Astrocyte (in vitro differentiated cells and primary cell): ENCODE measurements around the gene NCOR1. TPM values are rescaled to one million over a fixed set of nuclear protein-coding genes. Genes with fewer than 3 reads are reported as not detected.
A peak's percentile ranks its signal among the peaks of the same experiment; 100 is the strongest.
"Not testable (repeated sequence)": the region's sequence is repeated elsewhere in the genome, so short reads cannot be mapped to it uniquely, and the experiment has no call there.

Experiments
- DNase-seq: peaks from one replicate; pipeline ENCODE4 v3.0.0-alpha.2; 2010; ENCODE audit warnings: low read depth
- FAIRE-seq: peaks from 2 replicates; lab custom pipeline; 2011; peaks lifted over from hg19 to GRCh38; lab: Jason Lieb, UNC
- H2AFZ ChIP-seq: 2 replicates; pipeline ENCODE4 v1.6.0; 2012; ENCODE audit warnings: low read depth, low read length, inconsistent platforms
- H3K27ac ChIP-seq: 2 replicates; pipeline ENCODE4 v1.5.1; 2011; ENCODE audit warnings: low read depth, low read length, inconsistent platforms
- H3K27me3 ChIP-seq: 2 replicates; pipeline ENCODE4 v1.6.0; 2011; ENCODE audit warnings: low read length, inconsistent platforms; ENCODE audit not compliant: insufficient read depth
- H3K36me3 ChIP-seq: 2 replicates; pipeline ENCODE4 v1.5.1; 2011; ENCODE audit warnings: low read length, inconsistent platforms; ENCODE audit not compliant: insufficient read depth
- H3K4me1 ChIP-seq: 2 replicates; pipeline ENCODE4 v1.5.1; 2011; ENCODE audit warnings: low read length, inconsistent platforms; ENCODE audit not compliant: insufficient read depth
- H3K4me2 ChIP-seq: 2 replicates; pipeline ENCODE4 v1.6.0; 2012; ENCODE audit warnings: low read length, inconsistent platforms
- H3K4me3 ChIP-seq: 2 replicates; pipeline ENCODE4 v1.5.1; 2011; ENCODE audit warnings: low read depth, mild to moderate bottlenecking, low read length, inconsistent platforms; ENCODE audit not compliant: insufficient read depth
- H3K79me2 ChIP-seq: 2 replicates; pipeline ENCODE4 v1.6.0; 2012; ENCODE audit warnings: mild to moderate bottlenecking, low read length, inconsistent platforms; ENCODE audit not compliant: insufficient read depth
- H3K9ac ChIP-seq: 2 replicates; pipeline ENCODE4 v1.6.0; 2012; ENCODE audit warnings: mild to moderate bottlenecking, low read length, inconsistent platforms
- H3K9me3 ChIP-seq: 2 replicates; pipeline ENCODE4 v1.5.1; 2012; ENCODE audit warnings: low read depth, mild to moderate bottlenecking, low read length, inconsistent platforms; ENCODE audit not compliant: insufficient read depth
- H4K20me1 ChIP-seq: 2 replicates; pipeline ENCODE4 v1.6.0; 2012; ENCODE audit warnings: low read length, inconsistent platforms; ENCODE audit not compliant: insufficient read depth
- H3K27ac Mint-ChIP-seq: one replicate; pipeline ENCODE4 v1.8.0; 2021; ENCODE audit warnings: mild to moderate bottlenecking, mixed read lengths; ENCODE audit not compliant: unreplicated experiment
- H3K27me3 Mint-ChIP-seq: one replicate; pipeline ENCODE4 v1.8.0; 2021; ENCODE audit warnings: low read depth, mixed read lengths; ENCODE audit not compliant: unreplicated experiment
- H3K36me3 Mint-ChIP-seq: one replicate; pipeline ENCODE4 v1.8.0; 2021; ENCODE audit warnings: low read depth, mixed read lengths; ENCODE audit not compliant: unreplicated experiment
- H3K4me1 Mint-ChIP-seq: one replicate; pipeline ENCODE4 v1.8.0; 2021; ENCODE audit warnings: low read depth, mixed read lengths; ENCODE audit not compliant: unreplicated experiment
- H3K4me3 Mint-ChIP-seq: one replicate; pipeline ENCODE4 v1.8.0; 2021; ENCODE audit warnings: mild to moderate bottlenecking, moderate library complexity, mixed read lengths; ENCODE audit not compliant: unreplicated experiment
- H3K9me3 Mint-ChIP-seq: one replicate; pipeline ENCODE4 v1.8.0; 2021; ENCODE audit warnings: mild to moderate bottlenecking, mixed read lengths; ENCODE audit not compliant: unreplicated experiment
- EZH2 ChIP-seq: IDR thresholded peaks from 2 replicates; pipeline ENCODE4 v1.6.1; 2012; ENCODE audit warnings: mild to moderate bottlenecking, low read length, inconsistent platforms; ENCODE audit not compliant: insufficient read depth
- total RNA-seq: library from RNA; stranded (reverse); gene quantifications from 2 replicates; pipeline ENCODE4 v1.2.1, GENCODE V29; 2021
- TF ChIP-seq, protein P1 (sequence below): IDR thresholded peaks from 2 replicates; pipeline ENCODE4 v1.5.1; 2011; ENCODE audit warnings: low read depth, mild to moderate bottlenecking, inconsistent platforms, low read length, moderate library complexity; ENCODE audit not compliant: insufficient read depth

NCOR1 gene
- total RNA-seq, 1 donor from 2014 or later = 119 TPM

DNA sequence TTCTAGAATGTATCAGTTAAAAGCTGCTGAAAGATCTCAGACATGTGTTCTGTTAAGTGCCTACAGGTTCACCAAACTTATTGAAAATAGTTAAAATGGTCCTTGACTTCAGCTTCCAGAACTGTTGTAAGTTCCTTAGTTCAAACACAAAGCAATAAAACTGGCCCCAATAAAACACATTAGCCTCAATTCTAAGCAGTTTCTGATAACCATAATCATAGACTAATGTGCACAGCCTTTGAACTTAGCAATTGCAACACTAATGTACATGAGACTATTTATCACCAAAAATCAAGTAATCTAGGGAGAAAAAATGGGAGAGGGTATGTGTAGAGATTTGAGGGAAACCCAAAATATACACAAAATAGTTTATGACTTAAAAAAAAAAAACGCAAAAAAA is 17.1 kb upstream of the NCOR1 start:
- TF ChIP-seq, protein P1, sequence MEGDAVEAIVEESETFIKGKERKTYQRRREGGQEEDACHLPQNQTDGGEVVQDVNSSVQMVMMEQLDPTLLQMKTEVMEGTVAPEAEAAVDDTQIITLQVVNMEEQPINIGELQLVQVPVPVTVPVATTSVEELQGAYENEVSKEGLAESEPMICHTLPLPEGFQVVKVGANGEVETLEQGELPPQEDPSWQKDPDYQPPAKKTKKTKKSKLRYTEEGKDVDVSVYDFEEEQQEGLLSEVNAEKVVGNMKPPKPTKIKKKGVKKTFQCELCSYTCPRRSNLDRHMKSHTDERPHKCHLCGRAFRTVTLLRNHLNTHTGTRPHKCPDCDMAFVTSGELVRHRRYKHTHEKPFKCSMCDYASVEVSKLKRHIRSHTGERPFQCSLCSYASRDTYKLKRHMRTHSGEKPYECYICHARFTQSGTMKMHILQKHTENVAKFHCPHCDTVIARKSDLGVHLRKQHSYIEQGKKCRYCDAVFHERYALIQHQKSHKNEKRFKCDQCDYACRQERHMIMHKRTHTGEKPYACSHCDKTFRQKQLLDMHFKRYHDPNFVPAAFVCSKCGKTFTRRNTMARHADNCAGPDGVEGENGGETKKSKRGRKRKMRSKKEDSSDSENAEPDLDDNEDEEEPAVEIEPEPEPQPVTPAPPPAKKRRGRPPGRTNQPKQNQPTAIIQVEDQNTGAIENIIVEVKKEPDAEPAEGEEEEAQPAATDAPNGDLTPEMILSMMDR = no peak
- no peak for TF ChIP-seq EZH2

DNA sequence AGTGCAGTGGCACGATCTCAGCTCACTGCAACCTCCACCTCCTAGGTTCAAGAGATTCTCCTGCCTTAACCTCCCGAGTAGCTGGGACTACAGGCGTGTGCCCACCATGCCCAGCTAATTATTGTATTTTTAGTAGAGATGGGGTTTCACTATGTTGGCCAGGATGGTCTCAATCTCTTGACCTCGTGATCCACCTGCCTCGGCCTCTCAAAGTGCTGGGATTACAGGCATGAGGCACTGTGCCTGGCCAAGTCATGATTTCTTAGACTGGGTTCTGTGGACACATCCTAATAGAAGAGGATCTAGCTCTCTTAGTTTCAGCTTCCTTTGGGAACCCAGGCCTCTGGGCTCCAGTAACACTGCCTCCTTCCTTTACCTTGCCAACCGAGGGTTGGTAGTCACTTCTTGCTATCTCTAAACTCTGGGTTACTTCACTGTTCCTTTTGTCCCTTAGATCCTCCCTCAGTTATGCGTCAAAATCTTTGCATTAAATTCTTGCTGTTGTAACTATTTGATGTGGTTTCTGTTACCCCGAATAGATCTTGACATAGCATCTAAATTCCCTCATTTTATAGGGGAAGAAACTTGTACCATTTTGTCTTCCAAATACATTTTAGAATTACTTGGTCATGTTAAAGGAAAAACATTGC is 14.7 kb upstream of the NCOR1 start:
- FAIRE-seq = not testable (repeated sequence)

More for the DNA sequence above, 17.1 kb upstream of the NCOR1 start:
- no peak overlapping the region for H3K27ac Mint-ChIP-seq
- H3K4me3 ChIP-seq = no peak overlapping the region
- H3K27me3 ChIP-seq = no peaks in the 10 kb centered on the region
- no peaks in the 10 kb centered on the region for H3K9me3 ChIP-seq
- no peak overlapping the region for H2AFZ ChIP-seq
- peaks cover 9% of the 10 kb centered on the region for H4K20me1 ChIP-seq
- peaks cover 7% of the 10 kb centered on the region for H3K36me3 Mint-ChIP-seq
- FAIRE-seq = no peak
- H3K9me3 Mint-ChIP-seq = no peaks in the 10 kb centered on the region
- H3K36me3 ChIP-seq = no peaks in the 10 kb centered on the region
- no peak overlapping the region for H3K9ac ChIP-seq
- H3K4me2 ChIP-seq = no peak overlapping the region
- peaks cover 6% of the 10 kb centered on the region for H3K4me1 ChIP-seq
- no peak for DNase-seq
- peaks cover 3% of the 10 kb centered on the region for H3K4me1 Mint-ChIP-seq
- no peak overlapping the region for H3K27ac ChIP-seq
- peaks cover 13% of the 10 kb centered on the region for H3K79me2 ChIP-seq
- H3K27me3 Mint-ChIP-seq = no peaks in the 10 kb centered on the region
- no peak overlapping the region for H3K4me3 Mint-ChIP-seq

DNA sequence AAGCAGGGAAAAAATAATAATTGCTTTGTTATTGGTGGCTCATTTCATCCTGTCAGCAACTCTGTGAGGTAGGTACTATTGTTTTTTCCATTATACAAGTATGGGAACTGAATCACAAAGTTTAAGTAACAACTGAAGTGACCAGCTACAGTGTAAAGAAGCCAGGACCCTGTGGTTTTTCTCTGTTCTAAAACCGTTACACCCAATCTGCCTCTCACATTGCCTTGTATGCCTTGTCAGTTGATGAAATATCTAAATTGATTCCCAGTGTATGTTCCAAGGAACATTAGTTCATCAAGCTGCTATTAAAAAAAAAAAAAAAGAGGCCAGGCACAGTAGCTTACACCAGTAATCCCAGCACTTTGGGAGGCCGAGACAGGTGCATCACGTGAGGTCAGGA is 7.1 kb upstream of the NCOR1 start:
- Histone ChIP-seq H3K36me3 (no peaks in the 10 kb centered on the region), H4K20me1 (no peaks in the 10 kb centered on the region), H3K4me1 (peaks cover 6% of the 10 kb centered on the region), H3K27me3 (no peaks in the 10 kb centered on the region), H3K4me2 (no peak overlapping the region), H3K9me3 (no peaks in the 10 kb centered on the region), H3K79me2 (peaks cover 75% of the 10 kb centered on the region), H3K4me3 (no peak overlapping the region), H3K9ac (no peak overlapping the region), H2AFZ (no peak overlapping the region), H3K27ac (no peak overlapping the region)
- Mint-ChIP-seq H3K4me3 (no peak overlapping the region), H3K9me3 (no peaks in the 10 kb centered on the region), H3K36me3 (peaks cover 4% of the 10 kb centered on the region), H3K27me3 (no peaks in the 10 kb centered on the region), H3K4me1 (no peaks in the 10 kb centered on the region), H3K27ac (no peak overlapping the region)
- FAIRE-seq = no peak
- TF ChIP-seq EZH2 = no peak
- TF ChIP-seq, protein P1 = no peak
- no peak for DNase-seq

More for the DNA sequence above, 14.7 kb upstream of the NCOR1 start:
- not testable (repeated sequence) for H3K36me3 Mint-ChIP-seq, H3K4me2 ChIP-seq, H3K36me3 ChIP-seq, H3K27ac ChIP-seq, H2AFZ ChIP-seq, H3K27me3 ChIP-seq, H3K4me1 ChIP-seq, DNase-seq, H4K20me1 ChIP-seq, H3K4me3 Mint-ChIP-seq, H3K27me3 Mint-ChIP-seq, H3K4me1 Mint-ChIP-seq, H3K4me3 ChIP-seq, H3K9me3 Mint-ChIP-seq, H3K9ac ChIP-seq, H3K9me3 ChIP-seq
- peak overlapping the region; percentile 3 for H3K27ac Mint-ChIP-seq
- H3K79me2 ChIP-seq = peaks cover 35% of the 10 kb centered on the region
